Endothelial cell of umbilical vein (primary cell): ENCODE results near the gene NAPB.

Source experiments
- CTCF ChIP-seq, 2 donors: IDR thresholded peaks; 1 replicate in 1 of 2; 2 replicates in 1 of 2; pipeline ENCODE4 v1.5.1; 2011; ENCODE audit warnings: low read length in 2 of 2, mild to moderate bottlenecking in 2 of 2, moderate library complexity in 2 of 2, control low read depth in 1 of 2, inconsistent platforms in 1 of 2, low read depth in 1 of 2; ENCODE audit not compliant: insufficient read depth in 1 of 2; ENCODE audit errors: extremely low read depth in 1 of 2
- MYC ChIP-seq: IDR thresholded peaks from one replicate; pipeline ENCODE4 v1.6.1; 2011; ENCODE audit warnings: mild to moderate bottlenecking, low read depth, low read length
- POLR2A ChIP-seq: IDR thresholded peaks from 2 replicates; pipeline ENCODE4 v1.6.1; 2012; ENCODE audit warnings: low read depth, mild to moderate bottlenecking, control low read depth, low read length
- POLR2AphosphoS5 ChIP-seq: IDR thresholded peaks from 2 replicates; pipeline ENCODE4 v1.6.1; 2012; ENCODE audit warnings: low read depth, mild to moderate bottlenecking, control low read depth, low read length, moderate library complexity; ENCODE audit not compliant: insufficient read depth

- TF ChIP-seq CTCF (IDR thresholded peaks at IDR 0.05; ENCODE audit: extremely low read depth in 1 of 2, insufficient read depth in 1 of 2, low read depth in 1 of 2, low read length in 2 of 2) = no peak
- no peak for TF ChIP-seq POLR2AphosphoS5
- no peak for TF ChIP-seq MYC
- no peak for TF ChIP-seq POLR2A
Measured at GRCh38 chr20:23438661-23439060, 17.4 kb upstream of the NAPB start.
